ENCODE measurements around the gene VARS2.
"Not testable (repeated sequence)": the region's sequence is repeated elsewhere in the genome, so short reads cannot be mapped to it uniquely, and the experiment has no call there.

Gene VARS2

GRCh38 chr6:30902709-30903108 is 11.3 kb upstream of the VARS2 start:
- POLR2A ChIA-PET, result interaction anchor here (0.6 to 1.4 kb wide), 2 partner anchors 11 to 86 kb away, joined by 3 to 4 read pairs; partner anchors contain the start of gene VARS2

GRCh38 chr6:30903236-30903635 is 10.8 kb upstream of the VARS2 start:
- POLR2A ChIA-PET, result interaction anchor here (0.6 kb wide), 2 partner anchors 56 to 174 kb away, joined by 3 to 5 read pairs; no protein-coding TSS in a partner anchor
- peaks cover 3 to 20% of the 10 kb centered on the region in 2 experiments; a peak in 2 of 3 replicates for H3K36me3 ChIP-seq (ENCODE audit: control insufficient read depth in 2 of 2, insufficient read depth in 1 of 2, low read length in 2 of 2)
- no peak for TF ChIP-seq INSM2 (tag by site-specific recombination; IDR thresholded peaks at IDR 0.05)
- no peak for TF ChIP-seq ZBTB44 (tag by site-specific recombination; IDR thresholded peaks at IDR 0.05)
- TF ChIP-seq ZNF19 (tag by site-specific recombination; IDR thresholded peaks at IDR 0.05; ENCODE audit: low read depth), result no peak
- TF ChIP-seq ZNF843 (tag by site-specific recombination; IDR thresholded peaks at IDR 0.05), result no peak
- no peak for TF ChIP-seq IKZF3 (tag by site-specific recombination; IDR thresholded peaks at IDR 0.05)
- no peak overlapping the region for H3K27ac ChIP-seq (ENCODE audit: extremely low read depth, low read depth, low read length)
- H3K9me3 ChIP-seq (ENCODE audit: control insufficient read depth, insufficient read depth, low read depth, low read length), result no peaks in the 10 kb centered on the region
- H3K4me1 ChIP-seq (ENCODE audit: control insufficient read depth, insufficient read depth, low read length), result no peaks in the 10 kb centered on the region
- no peak overlapping the region for H3K4me3 ChIP-seq (ENCODE audit: low read depth, low read length)
- CTCF ChIA-PET, result interaction anchor here (0.6 to 1.7 kb wide), 4 partner anchors 68 to 184 kb away, joined by 3 to 6 read pairs (median 4); no protein-coding TSS in a partner anchor

More at GRCh38 chr6:30902709-30903108, 11.3 kb upstream of the VARS2 start:
- no peak for TF ChIP-seq ZNF223 (tag by site-specific recombination; IDR thresholded peaks at IDR 0.05)
- TF ChIP-seq ZNF2 (tag by site-specific recombination; IDR thresholded peaks at IDR 0.05), result no peak
- H3K4me1 ChIP-seq (ENCODE audit: control insufficient read depth, insufficient read depth, low read length), result no peaks in the 10 kb centered on the region
- H3K4me3 ChIP-seq (ENCODE audit: low read depth, low read length), result no peak overlapping the region
- CTCF ChIA-PET, result interaction anchor here (1.1 kb wide), 1 partner anchor 68 kb away, joined by 3 read pairs; no protein-coding TSS in a partner anchor
- H3K27ac ChIP-seq (ENCODE audit: extremely low read depth, low read depth, low read length), result no peak overlapping the region
- H3K9me3 ChIP-seq (ENCODE audit: control insufficient read depth, insufficient read depth, low read depth, low read length), result no peaks in the 10 kb centered on the region
- H3K36me3 ChIP-seq (ENCODE audit: control insufficient read depth in 2 of 2, insufficient read depth in 1 of 2, low read length in 2 of 2), result peaks cover 6 to 26% of the 10 kb centered on the region in 2 experiments; a peak in 2 of 3 replicates

GRCh38 chr6:30907290-30907757 is 6.7 kb upstream of the VARS2 start:
- H3K27ac ChIP-seq (ENCODE audit: extremely low read depth, low read depth, low read length); H3K4me1 ChIP-seq (ENCODE audit: control insufficient read depth, insufficient read depth, low read length); H3K9me3 ChIP-seq (ENCODE audit: control insufficient read depth, insufficient read depth, low read depth, low read length); TF ChIP-seq ZNF274 (IDR thresholded peaks at IDR 0.05; ENCODE audit: low read length): not testable (repeated sequence)
- POLR2A ChIA-PET, result interaction anchor here (0.6 to 1.7 kb wide), 12 partner anchors 19 to 920 kb away, joined by 3 to 6 read pairs (median 4); partner anchors contain the start of genes DDR1, HSPA1B, MDC1 and NRM
- TF ChIP-seq ZNF214 (tag by site-specific recombination; IDR thresholded peaks at IDR 0.05; ENCODE audit: borderline replicate concordance), result 0 out of 2 replicates have a peak, but pooled peaks have one; percentile 21
- peak; percentile 74; the same call in 1 of the 2 replicates for TF ChIP-seq ZBTB7A (tag by site-specific recombination; IDR thresholded peaks at IDR 0.05; ENCODE audit: low read depth)
- TF ChIP-seq ZNF792 (tag by site-specific recombination; IDR thresholded peaks at IDR 0.05), result peak; percentile 94
- TF ChIP-seq ZNF274 (tag by site-specific recombination; IDR thresholded peaks at IDR 0.05; ENCODE audit: borderline replicate concordance), result 0 out of 2 replicates have a peak, but pooled peaks have one; percentile 66
- 0 out of 2 replicates have a peak, but pooled peaks have one; percentile 78 for TF ChIP-seq ZNF558 (tag by site-specific recombination; IDR thresholded peaks at IDR 0.05)
- TF ChIP-seq ZNF548 (tag by site-specific recombination; IDR thresholded peaks at IDR 0.05), result 0 out of 2 replicates have a peak, but pooled peaks have one; percentile 25
- 0 out of 2 replicates have a peak, but pooled peaks have one; percentile 26 for TF ChIP-seq ZNF266 (tag by site-specific recombination; IDR thresholded peaks at IDR 0.05; ENCODE audit: low read depth)
- peak; percentile 71; the same call in 1 of the 2 replicates for TF ChIP-seq ZNF707 (tag by site-specific recombination; IDR thresholded peaks at IDR 0.05)
- TF ChIP-seq ZNF133 (tag by site-specific recombination; IDR thresholded peaks at IDR 0.05), result 0 out of 2 replicates have a peak, but pooled peaks have one; percentile 13
- TF ChIP-seq ZNF488 (tag by site-specific recombination; IDR thresholded peaks at IDR 0.05), result peak; percentile 6; the same call in 1 of the 2 replicates
- Histone ChIP-seq H3K4me3 (ENCODE audit: low read depth, low read length) (peak overlapping the region; percentile 91), H3K36me3 (ENCODE audit: control insufficient read depth in 2 of 2, insufficient read depth in 1 of 2, low read length in 2 of 2) (peaks cover 6 to 30% of the 10 kb centered on the region in 2 experiments; a peak in 2 of 3 replicates)
- CTCF ChIA-PET, result interaction anchor here (0.6 to 2.6 kb wide), 7 partner anchors 24 to 222 kb away, joined by 3 to 8 read pairs (median 5); no protein-coding TSS in a partner anchor
